ENCODE measurements around the gene STX8.

DNA sequence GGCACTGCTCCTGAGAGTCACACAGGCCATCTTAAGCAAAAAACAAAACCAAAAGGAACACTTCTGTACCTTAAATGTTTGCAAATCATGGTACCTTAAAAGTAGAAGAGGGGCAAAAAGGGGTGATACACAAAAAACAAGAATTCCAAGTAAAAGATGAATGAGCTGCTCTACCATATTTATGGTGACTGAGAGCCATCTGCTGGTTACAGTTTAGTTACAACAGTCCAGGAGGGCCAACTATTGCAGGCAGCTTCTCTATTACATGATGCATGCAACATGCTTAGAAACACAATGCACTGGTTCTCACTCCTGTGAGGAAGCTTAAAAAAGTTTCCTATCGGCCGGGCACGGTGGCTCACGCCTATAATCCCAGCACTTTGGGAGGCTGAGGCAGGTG lies 53.5 kb downstream of the STX8 start:
- TF ChIP-seq, protein P1, sequence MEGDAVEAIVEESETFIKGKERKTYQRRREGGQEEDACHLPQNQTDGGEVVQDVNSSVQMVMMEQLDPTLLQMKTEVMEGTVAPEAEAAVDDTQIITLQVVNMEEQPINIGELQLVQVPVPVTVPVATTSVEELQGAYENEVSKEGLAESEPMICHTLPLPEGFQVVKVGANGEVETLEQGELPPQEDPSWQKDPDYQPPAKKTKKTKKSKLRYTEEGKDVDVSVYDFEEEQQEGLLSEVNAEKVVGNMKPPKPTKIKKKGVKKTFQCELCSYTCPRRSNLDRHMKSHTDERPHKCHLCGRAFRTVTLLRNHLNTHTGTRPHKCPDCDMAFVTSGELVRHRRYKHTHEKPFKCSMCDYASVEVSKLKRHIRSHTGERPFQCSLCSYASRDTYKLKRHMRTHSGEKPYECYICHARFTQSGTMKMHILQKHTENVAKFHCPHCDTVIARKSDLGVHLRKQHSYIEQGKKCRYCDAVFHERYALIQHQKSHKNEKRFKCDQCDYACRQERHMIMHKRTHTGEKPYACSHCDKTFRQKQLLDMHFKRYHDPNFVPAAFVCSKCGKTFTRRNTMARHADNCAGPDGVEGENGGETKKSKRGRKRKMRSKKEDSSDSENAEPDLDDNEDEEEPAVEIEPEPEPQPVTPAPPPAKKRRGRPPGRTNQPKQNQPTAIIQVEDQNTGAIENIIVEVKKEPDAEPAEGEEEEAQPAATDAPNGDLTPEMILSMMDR (IDR thresholded peaks at IDR 0.05): peak in 2 of 3 experiments; percentile 60 to 71
- no peak for TF ChIP-seq POLR2A (IDR thresholded peaks at IDR 0.05)
- TF ChIP-seq POLR2AphosphoS5 (IDR thresholded peaks at IDR 0.05; ENCODE audit: insufficient read depth in 1 of 2, low read depth in 1 of 2): no peak

Measured in vagina (tissue), 2 donors.